Fibroblast of lung (primary cell): ENCODE results near the gene GABRB2.

ENCODE experiments used
- CTCF ChIP-seq, 2 donors: IDR thresholded peaks in 1 of 2; conservative IDR thresholded peaks in 1 of 2; 1 replicate in 1 of 2; 2 replicates in 1 of 2; pipeline ENCODE4 v1.5.1; 2011 to 2012; ENCODE audit warnings: low read length in 2 of 2, control low read depth in 1 of 2, inconsistent platforms in 1 of 2, low read depth in 1 of 2, mild to moderate bottlenecking in 1 of 2
- EZH2 ChIP-seq: IDR thresholded peaks from 2 replicates; pipeline ENCODE4 v1.5.1; 2012; ENCODE audit warnings: low read length, control low read depth, mild to moderate bottlenecking; ENCODE audit errors: missing control alignments

- TF ChIP-seq CTCF (conservative IDR thresholded peaks at IDR 0.05 in 1 of 2, IDR thresholded peaks at IDR 0.05 in 1 of 2; ENCODE audit: low read depth in 1 of 2, low read length in 2 of 2) (no peak), EZH2 (no peak)
Measured at GRCh38 chr5:161391724-161392123, 154.8 kb downstream of the GABRB2 start.
